HL-60 (cell line): ENCODE measurements around the gene FGF14.

Source experiments
- DNase-seq, 2 experiments: peaks; one replicate each; pipeline ENCODE4 v3.0.0-alpha.2; 2010 to 2020; ENCODE audit warnings: low read depth in 1 of 2, low spot score in 1 of 2
- H3K27ac ChIP-seq: fragments of 250-450 bp; sonication (Bioruptor Pico); replicated peaks from 2 replicates; pipeline ENCODE4 v1.5.1; 2020; ENCODE audit warnings: mild to moderate bottlenecking, moderate library complexity
- H3K27me3 ChIP-seq: fragments of 250-450 bp; sonication (Bioruptor Pico); 2 replicates; pipeline ENCODE4 v1.5.1; 2021; ENCODE audit warnings: mild to moderate bottlenecking, moderate library complexity; ENCODE audit not compliant: insufficient read depth, poor library complexity, severe bottlenecking
- H3K4me3 ChIP-seq: replicated peaks from 2 replicates; pipeline ENCODE4 v1.5.1; 2011; ENCODE audit warnings: mild to moderate bottlenecking, control low read depth, low read length; ENCODE audit not compliant: insufficient read depth
- CTCF ChIP-seq: IDR thresholded peaks from one replicate; pipeline ENCODE4 v1.5.1; 2011; ENCODE audit warnings: low read length, control low read depth, inconsistent platforms; ENCODE audit not compliant: insufficient read depth
- GABPA ChIP-seq: IDR thresholded peaks from 2 replicates; pipeline ENCODE4 v1.6.1; 2012; ENCODE audit warnings: low read depth
- POLR2AphosphoS5 ChIP-seq: IDR thresholded peaks from 2 replicates; pipeline ENCODE4 v1.6.1; 2012; ENCODE audit warnings: low read depth
- SPI1 ChIP-seq: IDR thresholded peaks from 2 replicates; pipeline ENCODE4 v1.6.1; 2012; ENCODE audit warnings: low read depth, mild to moderate bottlenecking, borderline replicate concordance
- TF ChIP-seq, protein P1 (sequence below): IDR thresholded peaks from 2 replicates; pipeline ENCODE4 v1.6.1; 2012; ENCODE audit warnings: low read depth; ENCODE audit not compliant: insufficient replicate concordance

The FGF14 gene

DNA sequence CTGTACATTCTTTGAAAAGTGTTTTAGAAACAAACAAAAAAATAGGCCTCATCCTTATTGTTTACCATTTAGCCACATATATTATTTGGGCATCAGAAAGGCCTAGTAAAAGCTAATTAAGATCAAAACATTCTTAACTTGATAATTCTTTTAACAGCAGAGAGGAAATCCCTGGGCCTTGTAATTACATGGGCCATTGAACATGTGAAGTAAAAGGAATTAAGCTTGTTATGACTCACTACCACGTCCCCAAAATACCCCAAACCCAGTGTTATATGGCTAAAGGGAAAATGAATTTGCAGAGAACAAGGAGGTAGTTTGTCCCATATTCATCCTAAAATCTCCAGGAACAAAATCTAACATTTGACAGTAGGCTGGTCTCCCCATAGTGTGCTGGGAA lies 509.6 kb downstream of the FGF14 start:
- H3K4me3 ChIP-seq = no peak overlapping the region
- DNase-seq = no peak
- no peak overlapping the region for H3K27ac ChIP-seq
- TF ChIP-seq, protein P1, sequence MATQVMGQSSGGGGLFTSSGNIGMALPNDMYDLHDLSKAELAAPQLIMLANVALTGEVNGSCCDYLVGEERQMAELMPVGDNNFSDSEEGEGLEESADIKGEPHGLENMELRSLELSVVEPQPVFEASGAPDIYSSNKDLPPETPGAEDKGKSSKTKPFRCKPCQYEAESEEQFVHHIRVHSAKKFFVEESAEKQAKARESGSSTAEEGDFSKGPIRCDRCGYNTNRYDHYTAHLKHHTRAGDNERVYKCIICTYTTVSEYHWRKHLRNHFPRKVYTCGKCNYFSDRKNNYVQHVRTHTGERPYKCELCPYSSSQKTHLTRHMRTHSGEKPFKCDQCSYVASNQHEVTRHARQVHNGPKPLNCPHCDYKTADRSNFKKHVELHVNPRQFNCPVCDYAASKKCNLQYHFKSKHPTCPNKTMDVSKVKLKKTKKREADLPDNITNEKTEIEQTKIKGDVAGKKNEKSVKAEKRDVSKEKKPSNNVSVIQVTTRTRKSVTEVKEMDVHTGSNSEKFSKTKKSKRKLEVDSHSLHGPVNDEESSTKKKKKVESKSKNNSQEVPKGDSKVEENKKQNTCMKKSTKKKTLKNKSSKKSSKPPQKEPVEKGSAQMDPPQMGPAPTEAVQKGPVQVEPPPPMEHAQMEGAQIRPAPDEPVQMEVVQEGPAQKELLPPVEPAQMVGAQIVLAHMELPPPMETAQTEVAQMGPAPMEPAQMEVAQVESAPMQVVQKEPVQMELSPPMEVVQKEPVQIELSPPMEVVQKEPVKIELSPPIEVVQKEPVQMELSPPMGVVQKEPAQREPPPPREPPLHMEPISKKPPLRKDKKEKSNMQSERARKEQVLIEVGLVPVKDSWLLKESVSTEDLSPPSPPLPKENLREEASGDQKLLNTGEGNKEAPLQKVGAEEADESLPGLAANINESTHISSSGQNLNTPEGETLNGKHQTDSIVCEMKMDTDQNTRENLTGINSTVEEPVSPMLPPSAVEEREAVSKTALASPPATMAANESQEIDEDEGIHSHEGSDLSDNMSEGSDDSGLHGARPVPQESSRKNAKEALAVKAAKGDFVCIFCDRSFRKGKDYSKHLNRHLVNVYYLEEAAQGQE = no peak
- TF ChIP-seq SPI1 = no peak
- no peaks in the 10 kb centered on the region for H3K27me3 ChIP-seq

- no peak overlapping the region for H3K27ac ChIP-seq
- TF ChIP-seq GABPA (no peak), SPI1 (no peak), POLR2AphosphoS5 (no peak), CTCF (no peak)
- TF ChIP-seq, protein P1 = no peak
- no peak overlapping the region for H3K4me3 ChIP-seq
- DNase-seq = no peak
- H3K27me3 ChIP-seq = no peaks in the 10 kb centered on the region
Observed at GRCh38 chr13:101881593-101881992, 520.3 kb downstream of the FGF14 start.

DNA sequence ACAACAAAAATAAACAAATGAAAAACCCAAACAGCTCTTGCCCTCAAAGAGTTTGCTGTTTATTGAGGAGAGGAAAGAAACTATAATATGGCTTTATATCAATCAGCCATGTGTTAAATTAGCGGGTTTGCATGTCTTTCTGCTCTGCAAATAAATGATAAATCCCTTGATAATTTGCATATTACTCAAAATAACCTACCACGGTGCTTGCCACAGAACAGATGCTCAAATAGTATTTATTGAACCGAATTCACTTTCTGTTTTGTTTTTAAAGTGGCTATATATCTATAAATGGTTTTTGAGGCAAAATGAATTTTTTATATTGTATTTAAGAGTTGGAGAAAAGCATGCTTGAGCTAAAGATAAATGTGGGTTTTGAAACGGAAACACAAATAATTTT lies 521.3 kb downstream of the FGF14 start:
- no peak for DNase-seq
- no peaks in the 10 kb centered on the region for H3K27me3 ChIP-seq
- H3K4me3 ChIP-seq = no peak overlapping the region
- no peak for TF ChIP-seq CTCF
- no peak overlapping the region for H3K27ac ChIP-seq

DNA sequence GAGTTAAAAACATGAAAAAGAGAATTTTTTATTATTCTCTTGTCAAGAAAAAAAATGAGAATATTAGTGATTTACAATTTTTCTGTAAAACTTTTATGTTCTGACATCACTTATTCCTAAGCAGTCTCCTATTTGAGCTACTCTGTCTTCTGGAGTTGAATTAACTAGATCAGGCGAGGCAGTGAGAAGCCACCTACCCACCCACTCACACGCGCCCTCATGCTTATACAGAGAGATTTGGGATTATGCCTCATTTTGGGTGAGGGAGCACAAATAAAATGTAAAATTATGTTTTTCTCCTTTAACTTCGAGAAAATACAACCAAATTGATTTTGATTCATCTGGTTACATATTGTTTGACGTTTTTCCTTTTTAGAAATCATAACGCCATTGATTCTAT lies 524.9 kb downstream of the FGF14 start:
- DNase-seq = no peak
- no peak for TF ChIP-seq GABPA
- TF ChIP-seq POLR2AphosphoS5 = no peak
- TF ChIP-seq, protein P1 = no peak
- TF ChIP-seq SPI1 = no peak
- TF ChIP-seq CTCF = no peak

More for the DNA sequence above, 524.9 kb downstream of the FGF14 start:
- no peak overlapping the region for H3K4me3 ChIP-seq
- no peak overlapping the region for H3K27ac ChIP-seq
- H3K27me3 ChIP-seq = no peaks in the 10 kb centered on the region
